NCI-H748 (cell line): ENCODE data around the gene ADPRM.
A peak's percentile ranks its signal among the peaks of the same experiment; 100 is the strongest.

ENCODE experiments used
- DNase-seq: peaks from one replicate; lab custom pipeline; 2025; ENCODE audit not compliant: unreplicated experiment; lab: John Stamatoyannopoulos, UW

ADPRM gene

GRCh38 chr17:10738521-10739258 is 41.3 kb downstream of the ADPRM start:
- DNase-seq, result no peak

GRCh38 chr17:10739386-10739785 is 42.0 kb downstream of the ADPRM start:
- DNase-seq, result no peak

GRCh38 chr17:10741416-10742135 is 44.2 kb downstream of the ADPRM start:
- no peak for DNase-seq

GRCh38 chr17:10742431-10742830 is 45.0 kb downstream of the ADPRM start:
- no peak for DNase-seq

- no peak for DNase-seq
These were observed 46.1 kb downstream of the ADPRM start for GRCh38 chr17:10743316-10744009.

GRCh38 chr17:10744501-10745000 is 47.2 kb downstream of the ADPRM start:
- no peak for DNase-seq

- no peak for DNase-seq
These were observed 47.8 kb downstream of the ADPRM start for GRCh38 chr17:10745231-10745630.

- no peak for DNase-seq
These were observed 51.3 kb downstream of the ADPRM start for GRCh38 chr17:10748531-10749181.

GRCh38 chr17:10750210-10750609 is 52.8 kb downstream of the ADPRM start:
- DNase-seq, result no peak

- peak; percentile 76 for DNase-seq
These were observed 54.2 kb downstream of the ADPRM start for GRCh38 chr17:10751563-10751962.

- DNase-seq, result no peak
These were observed 55.3 kb downstream of the ADPRM start for GRCh38 chr17:10752696-10753095.

GRCh38 chr17:10754109-10754508 is 56.7 kb downstream of the ADPRM start:
- peak; percentile 13 for DNase-seq

- no peak for DNase-seq
These were observed 57.6 kb downstream of the ADPRM start for GRCh38 chr17:10754861-10755591.

GRCh38 chr17:10755592-10756127 is 58.3 kb downstream of the ADPRM start:
- no peak for DNase-seq

GRCh38 chr17:10756185-10756584 is 58.8 kb downstream of the ADPRM start:
- DNase-seq, result no peak

- DNase-seq, result no peak
These were observed 59.2 kb downstream of the ADPRM start for GRCh38 chr17:10756619-10757018.

- DNase-seq, result no peak
These were observed 59.7 kb downstream of the ADPRM start for GRCh38 chr17:10757067-10757466.

GRCh38 chr17:10757647-10758046 is 60.3 kb downstream of the ADPRM start:
- no peak for DNase-seq

GRCh38 chr17:10758062-10758461 is 60.7 kb downstream of the ADPRM start:
- DNase-seq, result no peak
